Measurements from ENCODE around the gene ATXN1. TPM values are rescaled to one million over a fixed set of nuclear protein-coding genes. Genes with fewer than 3 reads are reported as not detected.

ATXN1 gene
- total and polyA plus RNA-seq, 2 of the 8 experiments (the other 6 are each of a cell fraction or from before 2014, with no cell fraction given), result 1.6 to 4.0 TPM

DNA sequence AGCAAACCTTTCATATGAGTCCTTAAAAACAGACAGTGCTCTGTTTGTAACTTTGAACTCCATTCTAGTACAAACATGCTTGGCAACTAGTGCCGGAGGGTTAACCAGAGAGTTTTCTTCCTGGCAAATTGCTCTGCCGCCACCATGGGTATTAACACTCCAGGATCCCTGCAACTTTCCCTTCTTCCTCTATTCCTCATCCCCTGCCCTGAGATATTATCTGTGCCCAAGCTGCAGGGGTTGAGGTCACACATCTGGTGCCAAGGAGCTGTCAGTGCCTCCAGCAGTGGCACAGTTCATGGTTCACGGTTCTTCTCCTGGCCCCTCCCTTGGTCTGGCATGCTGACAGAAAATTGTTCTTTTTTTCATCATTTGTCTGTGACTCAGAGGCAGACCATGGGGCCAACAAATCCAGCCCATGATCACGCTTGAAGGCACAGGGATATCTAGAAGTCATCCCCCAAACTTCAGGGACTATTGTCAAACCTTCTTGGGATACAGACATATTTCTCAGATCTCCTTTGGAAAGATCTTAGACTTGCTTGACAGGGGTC is 77.5 kb downstream of the ATXN1 start (continued):
- TF ChIP-seq CHD7 (IDR thresholded peaks at IDR 0.05; ENCODE audit: insufficient replicate concordance, low read length), result no peak
- TF ChIP-seq TBP (IDR thresholded peaks at IDR 0.05; ENCODE audit: low read depth, low read length), result no peak
- TF ChIP-seq USF2 (IDR thresholded peaks at IDR 0.05; ENCODE audit: low read length), result no peak
